Coronary artery (tissue), 2 donors: ENCODE data around the gene TRAPPC2.

Experiments used
- DNase-seq: peaks from one replicate; pipeline ENCODE4 v3.0.0-alpha.2; 2017; ENCODE audit warnings: low spot score
- H3K27ac ChIP-seq, 2 donors: fragments of 200-600 bp; sonication (generic); one replicate each; pipeline ENCODE4 v1.5.1; 2016 to 2019
- H3K4me3 ChIP-seq: fragments of 200-600 bp; sonication (generic); 2 replicates; pipeline ENCODE4 v1.5.1; 2016; ENCODE audit warnings: mild to moderate bottlenecking, moderate library complexity
- CTCF ChIP-seq: fragments of 200-600 bp; sonication (generic); IDR thresholded peaks from one replicate; pipeline ENCODE4 v1.5.1; 2019; ENCODE audit warnings: antibody characterized with exemption

TRAPPC2 gene

DNA sequence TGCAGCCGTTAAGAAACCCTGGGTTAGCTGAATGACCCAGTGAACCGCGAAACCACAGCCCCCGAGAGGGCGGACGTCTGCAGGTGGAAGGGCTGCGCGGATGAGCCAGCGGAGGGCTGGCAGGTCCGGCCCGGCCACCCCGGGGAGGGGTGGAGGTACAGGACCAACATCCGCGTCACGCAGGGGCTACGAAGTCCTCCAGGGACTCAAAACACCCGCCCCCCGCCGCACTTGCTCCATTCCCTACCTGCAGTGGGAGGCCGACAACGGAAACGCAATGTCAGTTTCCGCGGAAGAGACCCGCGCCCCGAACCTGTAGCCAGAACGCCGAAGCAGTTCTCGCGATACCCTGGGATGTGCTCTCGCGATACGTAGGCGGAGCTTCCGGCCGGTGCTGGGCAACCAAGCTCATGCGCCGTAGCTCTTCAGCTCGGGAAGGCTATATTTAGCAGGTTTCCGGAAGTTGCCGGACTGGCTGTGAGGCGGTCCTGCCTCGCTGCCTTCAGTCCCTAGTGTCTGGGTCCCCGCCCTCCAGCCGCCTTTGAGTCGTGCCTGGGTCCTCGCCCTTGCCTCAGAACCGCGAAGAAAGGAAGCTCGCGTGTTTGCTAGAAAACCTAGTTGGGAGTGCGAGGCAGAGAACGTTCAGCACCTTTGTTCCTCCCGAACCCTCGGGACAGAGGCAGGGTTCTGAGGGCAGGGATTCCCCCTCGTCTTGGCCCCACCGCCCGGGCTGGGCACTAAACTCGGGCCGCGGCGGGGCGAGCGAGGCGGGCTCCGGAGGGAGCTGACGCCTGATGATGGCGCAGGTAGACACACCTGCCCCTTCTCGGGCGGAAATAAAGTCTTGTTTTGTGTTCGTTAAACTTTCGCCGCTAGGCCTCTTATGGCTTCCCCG lies at the start of gene TRAPPC2, which contains the start of gene OFD1:
Gene TRAPPC2 (minus strand): TSS at position 343 of the 895 bp plus-strand sequence. CDS start 14,657 bp downstream, outside the sequence.
Gene OFD1 (plus strand): TSS at position 471 of the 895 bp plus-strand sequence. CDS start 324 bp downstream, at position 795.
- peak within 1 kb of the TSS; percentile 79 to 93 for H3K27ac ChIP-seq
- peak within 1 kb of the TSS; percentile 90 for H3K4me3 ChIP-seq
- DNase-seq: peak; percentile 95
- TF ChIP-seq CTCF: no peak

DNA sequence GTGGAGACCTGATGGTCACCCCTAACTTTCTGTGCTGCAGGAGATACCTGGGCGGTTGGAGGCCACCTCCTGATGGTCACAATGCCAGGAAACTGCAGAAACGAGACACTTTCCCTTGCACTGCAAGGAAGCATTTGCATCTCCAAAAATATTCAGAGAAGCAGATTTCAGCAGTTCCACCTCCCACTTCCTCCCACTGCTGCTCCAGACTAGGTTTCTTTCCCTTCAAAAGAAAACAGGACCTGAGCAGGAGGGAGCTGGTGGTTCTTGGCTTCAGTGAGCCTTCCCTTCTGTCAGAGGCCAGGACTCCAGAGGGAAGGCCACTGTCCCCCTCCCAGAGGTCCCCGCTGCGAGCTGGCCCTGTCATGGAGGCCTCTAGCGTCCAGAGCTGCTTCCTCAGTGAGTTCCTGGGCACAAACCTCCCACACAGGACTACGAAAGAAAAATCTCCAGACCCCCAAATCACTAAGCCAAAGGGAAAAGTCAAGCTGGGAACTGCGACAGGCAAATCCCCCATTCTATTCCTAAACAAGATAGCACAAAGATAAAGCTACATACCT lies 46.5 kb upstream of the TRAPPC2 start:
- no peak for DNase-seq
- no peak for TF ChIP-seq CTCF
- no peak overlapping the region for H3K4me3 ChIP-seq
- no peak overlapping the region for H3K27ac ChIP-seq

GRCh38 chrX:13778916-13779315 lies 44.5 kb upstream of the TRAPPC2 start:
- Histone ChIP-seq H3K4me3 (no peak overlapping the region), H3K27ac (no peak overlapping the region)
- TF ChIP-seq CTCF: no peak
- DNase-seq: no peak

DNA sequence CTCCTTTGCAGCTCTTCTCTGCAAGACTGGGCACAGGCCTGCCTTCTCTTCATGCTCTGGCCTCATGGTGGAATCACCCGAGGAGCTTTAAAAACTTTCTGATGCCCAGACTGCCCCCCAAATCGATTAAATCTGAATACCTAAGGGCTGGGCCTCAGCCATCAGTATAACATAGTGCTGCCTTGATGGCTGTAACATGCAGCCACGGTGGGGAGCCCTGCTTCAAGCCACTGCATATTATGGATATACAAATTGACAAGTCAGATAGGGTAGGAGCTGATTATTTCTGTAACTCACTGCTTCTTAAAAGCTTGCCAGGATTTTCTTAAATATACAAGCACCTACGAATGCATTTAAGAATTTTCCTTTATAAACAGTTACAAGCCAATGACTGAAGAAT lies 42.0 kb upstream of the TRAPPC2 start:
- Histone ChIP-seq H3K27ac (no peak overlapping the region), H3K4me3 (no peak overlapping the region)
- TF ChIP-seq CTCF: no peak
- DNase-seq: no peak

- no peak for TF ChIP-seq CTCF
- Histone ChIP-seq H3K27ac (no peak overlapping the region), H3K4me3 (no peak overlapping the region)
- DNase-seq: no peak
These were observed 41.4 kb upstream of the TRAPPC2 start for GRCh38 chrX:13775837-13776236.

DNA sequence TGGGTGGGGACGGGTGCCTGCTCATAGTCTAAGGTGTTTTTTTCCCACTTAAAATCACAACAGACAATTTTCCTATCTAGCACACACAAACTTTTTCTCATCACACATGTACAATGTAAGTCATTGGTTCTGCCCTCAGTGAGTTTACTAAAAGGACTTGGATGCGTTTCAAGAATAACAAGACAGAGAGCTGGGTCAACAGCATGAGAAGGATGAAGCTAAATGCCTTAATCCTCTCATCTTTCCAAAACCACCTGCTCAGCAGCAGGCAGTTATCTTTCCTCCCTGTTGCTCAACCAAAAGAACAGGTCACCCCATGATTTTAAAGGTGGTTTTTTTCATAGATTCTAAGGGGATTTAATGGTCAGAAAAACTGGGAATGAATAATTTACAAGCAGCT lies 40.3 kb upstream of the TRAPPC2 start:
- no peak for DNase-seq
- H3K27ac ChIP-seq: no peak overlapping the region
- H3K4me3 ChIP-seq: no peak overlapping the region
- no peak for TF ChIP-seq CTCF
